ENCODE results near the gene SIVA1.

Gene SIVA1

GRCh38 chr14:104751539-104752422, 1.2 kb upstream of the SIVA1 start:
- DNase-seq (ENCODE audit: low read depth, low spot score), result no peak

GRCh38 chr14:104752423-104752734, 568 bp upstream of the SIVA1 start:
- DNase-seq (ENCODE audit: low read depth, low spot score), result no peak

- no peak for DNase-seq (ENCODE audit: low read depth, low spot score)
Measured at GRCh38 chr14:104753528-104754212, 723 bp downstream of the SIVA1 start.

- DNase-seq (ENCODE audit: low read depth, low spot score), result no peak
Measured at GRCh38 chr14:104754213-104754851, 1.4 kb downstream of the SIVA1 start.

GRCh38 chr14:104755621-104756020, 2.7 kb downstream of the SIVA1 start:
- no peak for DNase-seq (ENCODE audit: low read depth, low spot score)

- DNase-seq (ENCODE audit: low read depth, low spot score), result no peak
Measured at GRCh38 chr14:104756477-104757237, 3.7 kb downstream of the SIVA1 start.

DNA sequence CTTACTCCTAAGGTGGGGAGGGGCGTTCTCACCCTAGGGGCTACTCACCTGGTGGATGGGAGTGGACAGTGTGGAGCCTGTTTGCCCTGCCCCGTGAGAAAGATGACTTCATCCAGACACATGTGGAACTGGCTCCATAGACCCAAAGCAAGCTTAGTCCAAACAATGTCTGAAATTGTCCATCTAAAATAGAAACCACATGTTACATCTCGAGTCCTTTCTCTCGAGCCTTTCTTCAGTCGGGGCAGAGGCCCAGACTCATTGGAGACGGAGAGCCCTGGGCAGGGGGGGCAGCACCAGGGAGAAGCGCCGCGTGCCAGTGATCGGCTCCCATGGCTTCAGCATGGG, 4.3 kb downstream of the SIVA1 start:
- no peak for DNase-seq (ENCODE audit: low read depth, low spot score)

DNA sequence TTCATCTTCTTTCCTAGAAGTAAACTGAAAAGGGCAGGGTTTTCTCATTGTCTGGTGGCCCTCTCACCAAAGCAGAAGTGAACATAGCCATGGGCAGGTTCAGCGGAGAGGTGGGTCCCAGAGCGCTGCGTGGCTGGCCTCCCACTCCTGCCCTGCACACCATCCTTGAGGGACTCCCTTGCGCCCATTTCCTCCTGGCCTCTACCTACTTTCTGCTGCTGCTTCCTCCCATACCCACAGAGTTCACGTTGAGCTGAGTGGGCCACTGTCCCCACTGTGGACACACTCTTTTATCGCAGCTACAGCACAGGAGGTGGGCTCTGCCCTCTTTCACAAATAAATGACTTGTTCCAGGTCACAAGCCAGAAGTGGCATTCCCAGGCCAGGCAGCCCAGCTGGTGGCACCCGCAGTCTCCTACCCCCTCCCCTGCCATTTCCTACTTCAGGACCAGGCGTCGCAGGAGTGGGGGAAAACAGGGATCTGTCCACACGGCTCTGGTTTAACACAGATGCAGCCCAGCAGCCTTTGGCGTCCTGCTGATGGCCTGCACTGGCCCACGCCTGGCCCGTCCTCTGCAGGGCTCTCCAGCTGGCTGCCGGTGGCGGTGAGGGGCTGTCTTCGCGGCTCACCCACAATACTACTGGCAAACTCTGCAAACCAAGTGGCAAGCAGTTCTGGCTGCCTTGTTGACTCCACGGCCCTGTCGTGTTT, 4.9 kb downstream of the SIVA1 start:
- no peak for DNase-seq (ENCODE audit: low read depth, low spot score)

DNA sequence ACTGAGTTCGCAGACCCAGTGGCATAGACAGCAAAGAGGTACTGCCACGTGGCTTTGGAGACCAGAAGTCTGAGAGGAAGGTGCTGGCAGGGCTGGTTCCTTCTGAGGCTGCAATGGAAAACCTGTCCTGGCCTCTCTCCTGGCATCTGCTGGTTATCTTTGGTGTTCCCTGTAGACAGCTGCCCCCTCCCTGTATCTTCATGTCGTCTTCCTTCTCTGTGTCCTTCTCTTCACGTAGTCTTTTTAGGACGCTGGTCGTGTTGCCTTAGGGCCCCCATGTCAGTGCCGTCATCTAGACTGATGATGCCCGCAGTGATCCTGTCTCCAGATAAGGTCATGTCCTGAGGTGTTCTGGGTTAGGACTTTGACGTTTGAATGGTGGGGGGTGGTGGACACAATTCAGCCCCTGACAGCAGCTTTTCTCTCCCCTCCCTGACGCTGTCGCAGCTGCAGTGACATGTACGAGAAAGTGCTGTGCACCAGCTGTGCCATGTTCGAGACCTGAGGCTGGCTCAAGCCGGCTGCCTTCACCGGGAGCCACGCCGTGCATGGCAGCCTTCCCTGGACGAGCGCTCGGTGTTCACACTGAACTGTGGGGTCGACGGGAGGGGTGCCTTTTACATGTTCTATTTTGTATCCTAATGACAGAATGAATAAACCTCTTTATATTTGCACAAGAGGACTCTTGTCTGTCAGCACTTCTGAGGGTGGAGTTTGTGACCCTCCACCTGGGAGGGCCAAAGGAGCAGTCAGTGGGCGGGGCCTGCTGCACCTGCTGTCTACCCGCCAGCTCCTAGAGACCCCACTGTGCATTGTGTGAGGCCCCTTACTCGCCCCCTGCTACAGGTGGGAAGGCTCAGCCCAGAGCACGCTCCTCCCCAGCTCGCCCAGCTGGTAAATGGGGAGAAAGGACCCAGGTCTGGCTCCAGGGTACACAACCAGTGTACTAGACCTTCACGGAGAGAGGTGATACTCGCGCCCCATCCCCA, 6.3 kb downstream of the SIVA1 start:
- no peak for DNase-seq (ENCODE audit: low read depth, low spot score)

DNA sequence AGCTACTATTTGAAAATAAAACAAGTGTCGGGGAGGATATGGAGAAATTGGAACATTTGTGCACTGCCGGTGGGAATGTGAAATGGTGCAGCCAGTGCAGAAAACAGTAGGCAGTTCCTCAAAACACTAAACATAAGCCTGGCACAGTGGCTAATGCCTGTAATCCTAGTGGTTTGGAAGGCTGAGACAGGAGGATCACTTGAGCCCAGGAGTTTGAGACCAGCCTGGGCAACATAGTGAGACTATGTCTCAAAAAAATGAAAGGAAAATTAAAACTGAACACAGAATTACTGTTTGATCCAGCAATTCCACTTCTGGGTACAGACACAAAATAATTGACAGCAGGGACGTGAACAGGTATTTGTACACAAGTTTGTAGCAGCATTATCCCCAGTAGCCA, 12.6 kb downstream of the SIVA1 start:
- DNase-seq (ENCODE audit: low read depth, low spot score), result no peak

DNA sequence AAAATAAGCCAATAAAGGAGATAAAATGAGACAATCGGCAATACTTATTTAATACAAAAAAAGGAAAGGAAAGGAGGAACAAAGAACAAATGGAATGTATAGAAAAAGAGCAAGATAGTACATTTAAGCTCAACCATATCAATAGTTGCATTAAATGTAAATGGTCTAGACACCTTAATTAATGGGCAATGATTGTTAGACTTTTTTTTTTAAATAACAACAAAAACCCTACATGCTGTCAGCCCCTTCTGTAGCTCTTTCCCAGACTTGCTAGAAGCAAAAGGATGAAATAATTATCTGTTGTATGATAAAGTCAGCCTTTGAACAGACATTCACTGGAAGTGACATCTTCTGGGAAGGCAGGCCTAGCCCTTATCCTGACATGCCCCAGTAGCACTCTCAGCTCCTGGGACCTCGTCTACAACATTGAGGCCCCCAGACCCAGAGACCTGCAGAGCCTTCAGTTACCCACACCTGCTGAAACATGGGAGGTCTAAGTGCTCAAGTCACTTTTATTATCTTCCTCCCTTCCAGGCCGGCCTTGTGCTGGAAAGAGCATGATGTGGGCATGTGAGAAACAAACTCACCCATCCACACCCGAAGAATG, 13.4 kb downstream of the SIVA1 start:
- no peak for DNase-seq (ENCODE audit: low read depth, low spot score)

GRCh38 chr14:104766863-104767633, 14.1 kb downstream of the SIVA1 start:
- no peak for DNase-seq (ENCODE audit: low read depth, low spot score)

DNA sequence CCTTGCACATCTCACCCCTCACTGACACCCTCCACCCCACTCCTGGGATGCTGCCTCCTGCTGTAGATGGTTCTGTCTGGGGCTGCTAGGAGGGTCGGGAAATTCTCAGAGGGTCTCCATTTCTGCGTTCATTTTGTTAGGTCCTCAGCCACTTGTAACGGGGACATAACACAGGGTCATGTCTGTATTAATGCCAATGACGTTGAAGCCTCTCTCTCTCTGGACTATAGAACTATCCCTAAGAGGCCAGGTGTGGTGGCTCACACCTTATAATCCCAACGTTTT, 14.6 kb downstream of the SIVA1 start:
- DNase-seq (ENCODE audit: low read depth, low spot score), result no peak

GRCh38 chr14:104768437-104769323, 15.7 kb downstream of the SIVA1 start:
- DNase-seq (ENCODE audit: low read depth, low spot score), result peak; percentile 94

GRCh38 chr14:104769324-104770071, 16.6 kb downstream of the SIVA1 start:
- no peak for DNase-seq (ENCODE audit: low read depth, low spot score)

GRCh38 chr14:104770072-104770579, 17.2 kb downstream of the SIVA1 start:
- no peak for DNase-seq (ENCODE audit: low read depth, low spot score)

DNA sequence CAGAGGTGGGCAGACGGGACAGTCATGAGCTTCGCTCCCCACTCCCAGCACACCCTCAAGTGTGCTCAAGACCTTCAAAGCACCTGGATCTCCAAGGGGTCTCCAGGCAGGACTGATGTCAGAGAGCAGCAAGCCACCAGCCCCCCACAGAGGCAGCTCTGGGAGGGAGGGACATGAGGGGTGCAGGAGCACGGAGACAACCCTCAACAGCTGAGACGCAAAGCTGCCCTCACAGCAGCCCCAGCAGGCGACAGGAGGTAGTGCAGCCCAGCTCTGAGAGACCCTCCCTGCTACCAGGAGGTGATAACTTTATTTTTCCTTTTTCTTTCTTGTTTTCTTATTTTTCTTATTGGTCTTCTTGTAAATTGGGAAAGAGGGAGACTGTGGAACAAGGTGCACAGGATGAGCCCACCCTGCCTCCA, 17.9 kb downstream of the SIVA1 start:
- no peak for DNase-seq (ENCODE audit: low read depth, low spot score)

Data from ELF-1 (cell line).